Liver (tissue), 9 donors: ENCODE results near the gene CLPSL2. TPM values are rescaled to one million over a fixed set of nuclear protein-coding genes. Genes with fewer than 3 reads are reported as not detected.

Experiments
- DNase-seq: peaks from one replicate; pipeline ENCODE4 v3.0.0-alpha.2; 2017; ENCODE audit warnings: low spot score
- H3K27ac ChIP-seq, 2 donors: one replicate each; pipeline ENCODE4 v1.7.0; 2013; ENCODE audit warnings: inconsistent platforms in 2 of 2, low read length in 2 of 2, control low read depth in 1 of 2, low read depth in 1 of 2, mild to moderate bottlenecking in 1 of 2
- H3K27me3 ChIP-seq, 4 donors: one replicate each; pipeline versions ENCODE4 v1.6.1 to v1.7.0; 2013; ENCODE audit warnings: low read length in 3 of 4, inconsistent platforms in 1 of 4, mild to moderate bottlenecking in 1 of 4, moderate library complexity in 1 of 4; ENCODE audit not compliant: control insufficient read depth in 4 of 4, insufficient read depth in 4 of 4
- H3K36me3 ChIP-seq, 4 donors: one replicate each; pipeline versions ENCODE4 v1.6.1 to v1.7.0; 2013; ENCODE audit warnings: low read length in 3 of 4, mild to moderate bottlenecking in 3 of 4, low read depth in 1 of 4, moderate library complexity in 1 of 4; ENCODE audit not compliant: control insufficient read depth in 4 of 4, insufficient read depth in 3 of 4
- H3K4me1 ChIP-seq, 4 donors: one replicate each; pipeline versions ENCODE4 v1.6.1 to v1.7.0; 2013; ENCODE audit warnings: low read length in 3 of 4, mild to moderate bottlenecking in 3 of 4, moderate library complexity in 1 of 4; ENCODE audit not compliant: control insufficient read depth in 4 of 4, insufficient read depth in 4 of 4
- H3K4me3 ChIP-seq, 3 donors: one replicate each; pipeline versions ENCODE4 v1.6.1 to v1.7.0; 2013; ENCODE audit warnings: low read length in 3 of 3, control low read depth in 1 of 3, low read depth in 1 of 3, mild to moderate bottlenecking in 1 of 3
- H3K9ac ChIP-seq, 2 donors: one replicate each; pipeline ENCODE4 v1.7.0; 2013; ENCODE audit warnings: low read length in 2 of 2, mild to moderate bottlenecking in 2 of 2, moderate library complexity in 2 of 2, control low read depth in 1 of 2, low read depth in 1 of 2
- H3K9me3 ChIP-seq, 4 donors: one replicate each; pipeline versions ENCODE4 v1.6.1 to v1.7.0; 2013; ENCODE audit warnings: low read length in 3 of 4; ENCODE audit not compliant: control insufficient read depth in 4 of 4
- ATF3 ChIP-seq: IDR thresholded peaks from 2 replicates; pipeline ENCODE4 v1.6.1; 2016; ENCODE audit warnings: antibody characterized with exemption
- CTCF ChIP-seq: fragments of 150-350 bp; IDR thresholded peaks from 2 replicates; pipeline ENCODE4 v1.5.1; 2017; ENCODE audit warnings: improper control_type of control experiment, low read depth, low read length; ENCODE audit not compliant: missing input control
- EGR1 ChIP-seq, 2 donors: IDR thresholded peaks; 2 replicates each; pipeline ENCODE4 v1.6.1; 2016 to 2018; ENCODE audit warnings: antibody characterized with exemption in 2 of 2, low read depth in 2 of 2
- FOXA1 ChIP-seq: IDR thresholded peaks from 2 replicates; pipeline ENCODE4 v1.6.1; 2016; ENCODE audit warnings: antibody characterized with exemption
- FOXA2 ChIP-seq: IDR thresholded peaks from 2 replicates; pipeline ENCODE4 v1.6.1; 2016; ENCODE audit warnings: antibody characterized with exemption
- GABPA ChIP-seq, 2 donors: IDR thresholded peaks in 1 of 2; conservative IDR thresholded peaks in 1 of 2; 2 replicates each; pipeline ENCODE4 v1.6.1; 2016; ENCODE audit warnings: antibody characterized with exemption in 2 of 2, mild to moderate bottlenecking in 1 of 2, moderate library complexity in 1 of 2
- HNF4A ChIP-seq, 2 donors: conservative IDR thresholded peaks; 2 replicates each; pipeline ENCODE4 v1.6.1; 2016; ENCODE audit warnings: antibody characterized with exemption in 2 of 2, mild to moderate bottlenecking in 2 of 2
- HNF4G ChIP-seq: IDR thresholded peaks from 2 replicates; pipeline ENCODE4 v1.6.1; 2016; ENCODE audit warnings: antibody characterized with exemption
- JUND ChIP-seq, 2 donors: IDR thresholded peaks; 2 replicates each; pipeline ENCODE4 v1.6.1; 2016; ENCODE audit warnings: antibody characterized with exemption in 2 of 2
- MAX ChIP-seq: IDR thresholded peaks from 2 replicates; pipeline ENCODE4 v1.6.1; 2016; ENCODE audit warnings: antibody characterized with exemption
- NR2F2 ChIP-seq: IDR thresholded peaks from 2 replicates; pipeline ENCODE4 v1.6.1; 2016; ENCODE audit warnings: antibody characterized with exemption
- RAD21 ChIP-seq, 2 donors: IDR thresholded peaks; 2 replicates each; pipeline ENCODE4 v1.6.1; 2016; ENCODE audit warnings: antibody characterized with exemption in 2 of 2, mild to moderate bottlenecking in 2 of 2
- REST ChIP-seq: IDR thresholded peaks from 2 replicates; pipeline ENCODE4 v1.6.1; 2016; ENCODE audit warnings: antibody characterized with exemption, mild to moderate bottlenecking
- SP1 ChIP-seq: IDR thresholded peaks from 2 replicates; pipeline ENCODE4 v1.6.1; 2018; ENCODE audit warnings: antibody characterized with exemption, mild to moderate bottlenecking
- TAF1 ChIP-seq: conservative IDR thresholded peaks from 2 replicates; pipeline ENCODE4 v1.6.1; 2016; ENCODE audit warnings: antibody characterized with exemption, mild to moderate bottlenecking
- ZBTB33 ChIP-seq: IDR thresholded peaks from 2 replicates; pipeline ENCODE4 v1.6.1; 2016; ENCODE audit warnings: antibody characterized with exemption
- WGBS: extraction: QIAGEN DNeasy Blood & Tissue Kit; methylation state at CpG from one replicate; pipeline ENCODE4 v1.1.7; 2013; 5-methylcytosine and 5-hydroxymethylcytosine counted together
- polyA plus RNA-seq, 2 donors: library from polyadenylated mRNA; stranded (reverse) in 1 of 2; unstranded in 1 of 2; fragments of 200-250 nt in 1 of 2; fragments of >200 nt in 1 of 2; fragmentation: Nextera tagmentation in 1 of 2; extraction: Ambion mirVana in 1 of 2; gene quantifications; one replicate each; pipeline versions ENCODE4 v1.2.1 to v1.2.3, GENCODE V29; 2013 to 2015
- total RNA-seq, 2 donors: library from RNA; depleted of rRNA; stranded (reverse); fragments of >200 nt; gene quantifications; one replicate each; pipeline ENCODE4 v1.2.3, GENCODE V29; 2014
- donor health status: healthy.
- donor health status: healthy.
- donor health status: healthy.
- donor health status: healthy.
- donor health status: healthy.

The CLPSL2 gene
- total and polyA plus RNA-seq, 4 donors, result not detected

- no peak for TF ChIP-seq CTCF
- no peak for TF ChIP-seq FOXA2
- TF ChIP-seq FOXA1, result no peak
- no peak for TF ChIP-seq HNF4A (conservative IDR thresholded peaks at IDR 0.05)
- no peak for TF ChIP-seq GABPA (IDR thresholded peaks at IDR 0.05 in 1 of 2, conservative IDR thresholded peaks at IDR 0.05 in 1 of 2)
These were observed 22.3 kb downstream of the CLPSL2 start (continued) for GRCh38 chr6:35798706-35799105.

GRCh38 chr6:35801148-35801547 is 24.8 kb downstream of the CLPSL2 start:
- H3K4me3 ChIP-seq, result no peak overlapping the region
- H3K27me3 ChIP-seq, result no peaks in the 10 kb centered on the region
- peaks cover 0 to 7% (median 5%) of the 10 kb centered on the region in 4 donors for H3K4me1 ChIP-seq
- H3K9me3 ChIP-seq, result no peaks in the 10 kb centered on the region
- TF ChIP-seq ZBTB33, result no peak
- no peak for TF ChIP-seq GABPA (IDR thresholded peaks at IDR 0.05 in 1 of 2, conservative IDR thresholded peaks at IDR 0.05 in 1 of 2)
- no peak for TF ChIP-seq SP1
- TF ChIP-seq TAF1, result no peak
- TF ChIP-seq HNF4A (conservative IDR thresholded peaks at IDR 0.05), result no peak
- no peak for TF ChIP-seq JUND (IDR thresholded peaks at IDR 0.05)
- TF ChIP-seq RAD21 (IDR thresholded peaks at IDR 0.05), result no peak
- TF ChIP-seq CTCF, result no peak
- no peak for TF ChIP-seq HNF4G
- TF ChIP-seq MAX, result no peak
- TF ChIP-seq FOXA2, result no peak
- no peak for TF ChIP-seq EGR1 (IDR thresholded peaks at IDR 0.05; ENCODE audit: low read depth in 2 of 2)
- TF ChIP-seq ATF3, result no peak
- TF ChIP-seq FOXA1, result no peak
- TF ChIP-seq NR2F2, result no peak
- TF ChIP-seq REST, result no peak
- no peak overlapping the region for H3K9ac ChIP-seq
- DNase-seq, result no peak
- no peaks in the 10 kb centered on the region for H3K36me3 ChIP-seq
- WGBS, result 77% methylated on average over 3 of the region's 3 CpGs
- no peak overlapping the region for H3K27ac ChIP-seq
